Hindlimb muscle (tissue), 1 donor: ENCODE data around the gene SOX4. TPM values are rescaled to one million over a fixed set of nuclear protein-coding genes. Genes with fewer than 3 reads are reported as not detected.

ENCODE experiments used
- DNase-seq: peaks from one replicate; pipeline ENCODE4 v3.0.0-alpha.2; 2013
- polyA plus RNA-seq: library from polyadenylated mRNA; unstranded; fragments of 120-200 nt; gene quantifications from one replicate; pipeline ENCODE4 v1.2.1, GENCODE V29; 2013; ENCODE audit not compliant: insufficient read length

Gene SOX4
- polyA plus RNA-seq, 1 donor: 43.1 TPM

- peak; percentile 69 for DNase-seq
Measured at GRCh38 chr6:21594416-21595281, 1.1 kb downstream of the SOX4 start.

DNA sequence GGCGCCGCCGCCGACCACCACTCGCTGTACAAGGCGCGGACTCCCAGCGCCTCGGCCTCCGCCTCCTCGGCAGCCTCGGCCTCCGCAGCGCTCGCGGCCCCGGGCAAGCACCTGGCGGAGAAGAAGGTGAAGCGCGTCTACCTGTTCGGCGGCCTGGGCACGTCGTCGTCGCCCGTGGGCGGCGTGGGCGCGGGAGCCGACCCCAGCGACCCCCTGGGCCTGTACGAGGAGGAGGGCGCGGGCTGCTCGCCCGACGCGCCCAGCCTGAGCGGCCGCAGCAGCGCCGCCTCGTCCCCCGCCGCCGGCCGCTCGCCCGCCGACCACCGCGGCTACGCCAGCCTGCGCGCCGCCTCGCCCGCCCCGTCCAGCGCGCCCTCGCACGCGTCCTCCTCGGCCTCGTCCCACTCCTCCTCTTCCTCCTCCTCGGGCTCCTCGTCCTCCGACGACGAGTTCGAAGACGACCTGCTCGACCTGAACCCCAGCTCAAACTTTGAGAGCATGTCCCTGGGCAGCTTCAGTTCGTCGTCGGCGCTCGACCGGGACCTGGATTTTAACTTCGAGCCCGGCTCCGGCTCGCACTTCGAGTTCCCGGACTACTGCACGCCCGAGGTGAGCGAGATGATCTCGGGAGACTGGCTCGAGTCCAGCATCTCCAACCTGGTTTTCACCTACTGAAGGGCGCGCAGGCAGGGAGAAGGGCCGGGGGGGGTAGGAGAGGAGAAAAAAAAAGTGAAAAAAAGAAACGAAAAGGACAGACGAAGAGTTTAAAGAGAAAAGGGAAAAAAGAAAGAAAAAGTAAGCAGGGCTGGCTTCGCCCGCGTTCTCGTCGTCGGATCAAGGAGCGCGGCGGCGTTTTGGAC lies 2.0 kb downstream of the SOX4 start:
- peak; percentile 49 for DNase-seq

DNA sequence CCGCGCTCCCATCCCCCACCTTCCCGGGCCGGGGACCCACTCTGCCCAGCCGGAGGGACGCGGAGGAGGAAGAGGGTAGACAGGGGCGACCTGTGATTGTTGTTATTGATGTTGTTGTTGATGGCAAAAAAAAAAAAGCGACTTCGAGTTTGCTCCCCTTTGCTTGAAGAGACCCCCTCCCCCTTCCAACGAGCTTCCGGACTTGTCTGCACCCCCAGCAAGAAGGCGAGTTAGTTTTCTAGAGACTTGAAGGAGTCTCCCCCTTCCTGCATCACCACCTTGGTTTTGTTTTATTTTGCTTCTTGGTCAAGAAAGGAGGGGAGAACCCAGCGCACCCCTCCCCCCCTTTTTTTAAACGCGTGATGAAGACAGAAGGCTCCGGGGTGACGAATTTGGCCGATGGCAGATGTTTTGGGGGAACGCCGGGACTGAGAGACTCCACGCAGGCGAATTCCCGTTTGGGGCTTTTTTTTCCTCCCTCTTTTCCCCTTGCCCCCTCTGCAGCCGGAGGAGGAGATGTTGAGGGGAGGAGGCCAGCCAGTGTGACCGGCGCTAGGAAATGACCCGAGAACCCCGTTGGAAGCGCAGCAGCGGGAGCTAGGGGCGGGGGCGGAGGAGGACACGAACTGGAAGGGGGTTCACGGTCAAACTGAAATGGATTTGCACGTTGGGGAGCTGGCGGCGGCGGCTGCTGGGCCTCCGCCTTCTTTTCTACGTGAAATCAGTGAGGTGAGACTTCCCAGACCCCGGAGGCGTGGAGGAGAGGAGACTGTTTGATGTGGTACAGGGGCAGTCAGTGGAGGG lies 2.8 kb downstream of the SOX4 start:
- DNase-seq: peak; percentile 64

GRCh38 chr6:21596949-21597682 lies 3.6 kb downstream of the SOX4 start:
- peak; percentile 54 for DNase-seq

DNA sequence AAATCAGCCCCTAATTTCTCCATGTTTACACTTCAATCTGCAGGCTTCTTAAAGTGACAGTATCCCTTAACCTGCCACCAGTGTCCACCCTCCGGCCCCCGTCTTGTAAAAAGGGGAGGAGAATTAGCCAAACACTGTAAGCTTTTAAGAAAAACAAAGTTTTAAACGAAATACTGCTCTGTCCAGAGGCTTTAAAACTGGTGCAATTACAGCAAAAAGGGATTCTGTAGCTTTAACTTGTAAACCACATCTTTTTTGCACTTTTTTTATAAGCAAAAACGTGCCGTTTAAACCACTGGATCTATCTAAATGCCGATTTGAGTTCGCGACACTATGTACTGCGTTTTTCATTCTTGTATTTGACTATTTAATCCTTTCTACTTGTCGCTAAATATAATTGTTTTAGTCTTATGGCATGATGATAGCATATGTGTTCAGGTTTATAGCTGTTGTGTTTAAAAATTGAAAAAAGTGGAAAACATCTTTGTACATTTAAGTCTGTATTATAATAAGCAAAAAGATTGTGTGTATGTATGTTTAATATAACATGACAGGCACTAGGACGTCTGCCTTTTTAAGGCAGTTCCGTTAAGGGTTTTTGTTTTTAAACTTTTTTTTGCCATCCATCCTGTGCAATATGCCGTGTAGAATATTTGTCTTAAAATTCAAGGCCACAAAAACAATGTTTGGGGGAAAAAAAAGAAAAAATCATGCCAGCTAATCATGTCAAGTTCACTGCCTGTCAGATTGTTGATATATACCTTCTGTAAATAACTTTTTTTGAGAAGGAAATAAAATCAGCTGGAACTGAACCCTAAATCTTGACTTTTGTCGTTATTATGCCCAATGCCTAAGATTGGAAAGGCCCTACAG lies 4.5 kb downstream of the SOX4 start:
- no peak for DNase-seq

- DNase-seq: no peak
Measured at GRCh38 chr6:21598674-21599023, 5.1 kb downstream of the SOX4 start.

- DNase-seq: no peak
Measured at GRCh38 chr6:21599051-21599696, 5.6 kb downstream of the SOX4 start.

GRCh38 chr6:21601339-21601923 lies 7.9 kb downstream of the SOX4 start:
- no peak for DNase-seq

DNA sequence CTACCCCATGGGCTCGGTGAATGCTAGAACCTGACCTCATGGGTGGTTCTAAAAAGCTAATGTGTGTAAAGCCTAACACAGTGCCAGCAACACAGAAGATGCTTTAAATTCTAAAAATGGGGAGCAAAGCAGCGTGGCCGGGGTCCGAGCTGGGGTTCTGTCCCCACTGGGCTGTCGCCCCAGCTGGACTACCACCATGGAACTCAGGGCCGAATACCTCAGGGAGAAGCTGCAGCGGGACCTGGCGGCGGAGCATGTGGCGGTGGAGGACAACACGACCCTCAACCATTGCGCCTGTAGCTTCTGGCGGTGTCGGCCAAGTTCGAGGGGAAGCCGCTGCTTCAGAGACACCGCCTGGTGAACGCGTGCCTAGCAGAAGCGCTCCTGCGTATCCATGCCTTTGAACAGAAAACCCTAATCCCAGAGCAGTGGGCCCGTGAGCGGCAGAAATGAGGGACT lies 8.4 kb downstream of the SOX4 start:
- no peak for DNase-seq

- no peak for DNase-seq
Measured at GRCh38 chr6:21603082-21603952, 9.8 kb downstream of the SOX4 start.

- DNase-seq: no peak
Measured at GRCh38 chr6:21604081-21604480, 10.5 kb downstream of the SOX4 start.

GRCh38 chr6:21605166-21605565 lies 11.6 kb downstream of the SOX4 start:
- no peak for DNase-seq

- DNase-seq: no peak
Measured at GRCh38 chr6:21608601-21609000, 15.1 kb downstream of the SOX4 start.

GRCh38 chr6:21609881-21610329 lies 16.4 kb downstream of the SOX4 start:
- DNase-seq: no peak

DNA sequence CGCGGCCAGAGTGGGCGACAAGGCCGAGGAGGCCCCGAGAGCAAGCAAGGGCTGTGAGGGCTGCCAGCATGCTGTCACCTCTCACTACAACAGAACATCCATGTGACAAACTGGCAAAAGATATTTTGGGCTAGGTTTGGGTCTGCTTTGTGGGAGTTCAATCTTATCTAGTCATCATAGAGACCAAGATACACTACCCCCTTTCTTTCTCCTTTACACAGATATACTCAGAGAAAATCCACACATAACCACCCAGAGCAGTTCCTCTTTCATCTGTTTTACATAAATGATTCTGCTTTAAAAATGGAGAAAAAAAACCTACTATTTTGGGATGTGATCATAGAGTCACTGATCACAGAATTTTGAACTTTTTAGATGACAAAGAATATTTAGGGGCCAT lies 16.8 kb downstream of the SOX4 start:
- DNase-seq: no peak

DNA sequence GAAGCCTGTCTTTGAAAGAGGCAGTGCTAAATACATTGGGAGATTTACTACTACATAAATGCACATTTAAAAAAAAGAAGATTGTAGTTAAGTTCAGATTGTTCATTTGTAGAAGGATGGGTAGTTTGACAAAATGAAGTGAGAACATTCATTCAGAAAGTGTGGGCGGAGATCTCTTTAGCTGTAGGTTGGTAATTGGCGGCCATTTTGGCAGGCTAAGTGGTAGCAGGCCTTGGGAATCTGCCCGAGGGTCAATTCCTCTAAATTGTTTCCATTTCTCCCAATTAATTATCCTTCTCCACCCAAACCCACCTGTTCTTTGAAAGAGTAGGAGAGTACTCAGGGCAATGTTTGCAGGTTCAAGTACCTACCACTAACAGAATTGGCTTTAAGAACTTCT lies 17.9 kb downstream of the SOX4 start:
- DNase-seq: no peak

DNA sequence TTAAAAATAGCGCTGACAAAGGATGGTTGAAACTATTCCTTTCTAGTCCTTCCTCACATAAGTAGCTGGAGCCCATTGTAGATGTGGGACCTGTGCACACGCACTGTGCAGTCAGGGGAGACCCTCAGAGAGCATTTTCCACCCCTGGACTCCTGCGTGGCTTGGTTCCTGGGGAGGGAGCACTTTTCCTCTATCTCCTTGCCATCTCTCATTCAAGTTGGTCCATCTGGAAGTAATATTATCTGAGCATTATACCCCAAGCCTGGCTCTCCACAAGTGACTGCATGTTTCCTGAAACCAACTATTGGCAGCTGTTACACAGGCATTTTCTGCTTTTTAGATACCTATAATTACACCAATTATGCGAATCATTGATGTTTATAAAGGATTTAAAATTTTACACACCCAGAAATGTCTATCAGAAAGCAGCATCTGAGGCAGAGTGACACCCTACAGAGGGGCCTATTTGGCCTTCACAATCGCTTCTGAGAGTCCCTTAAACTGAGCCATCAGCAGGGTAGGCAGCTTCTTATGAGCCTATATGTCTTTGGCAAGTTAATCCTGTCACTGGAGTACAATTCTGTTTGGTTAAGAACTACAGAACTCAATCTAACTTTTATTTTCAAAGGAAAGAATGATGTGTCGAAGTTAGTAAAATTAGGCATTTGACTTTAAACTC lies 18.7 kb downstream of the SOX4 start:
- DNase-seq: no peak

DNA sequence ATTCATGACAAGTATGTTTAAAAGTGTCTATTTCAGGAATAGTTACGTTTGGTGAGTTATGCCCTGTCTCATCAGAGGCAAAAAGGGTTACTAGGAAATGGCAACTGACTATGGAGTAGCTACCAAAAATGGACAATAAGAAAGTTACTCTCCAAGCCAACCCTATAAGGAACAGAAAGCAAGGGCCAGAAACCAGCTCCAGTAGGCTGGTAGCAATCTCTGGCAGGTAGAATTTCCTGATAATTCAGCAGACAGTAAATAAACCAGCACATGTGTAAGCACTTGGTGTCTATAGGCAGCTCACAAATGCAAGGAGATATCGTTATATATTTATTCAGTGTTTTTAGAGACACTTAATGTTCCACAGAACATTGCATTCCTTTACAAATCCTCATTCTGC lies 20.3 kb downstream of the SOX4 start:
- DNase-seq: no peak
